HL-60 (cell line): ENCODE measurements around the gene COL4A4.
A peak's percentile ranks its signal among the peaks of the same experiment; 100 is the strongest.

ENCODE experiments used
- DNase-seq, 2 experiments: peaks; one replicate each; pipeline ENCODE4 v3.0.0-alpha.2; 2010 to 2020; ENCODE audit warnings: low read depth in 1 of 2, low spot score in 1 of 2
- H3K27ac ChIP-seq: fragments of 250-450 bp; sonication (Bioruptor Pico); replicated peaks from 2 replicates; pipeline ENCODE4 v1.5.1; 2020; ENCODE audit warnings: mild to moderate bottlenecking, moderate library complexity
- H3K27me3 ChIP-seq: fragments of 250-450 bp; sonication (Bioruptor Pico); 2 replicates; pipeline ENCODE4 v1.5.1; 2021; ENCODE audit warnings: mild to moderate bottlenecking, moderate library complexity; ENCODE audit not compliant: insufficient read depth, poor library complexity, severe bottlenecking
- H3K4me3 ChIP-seq: replicated peaks from 2 replicates; pipeline ENCODE4 v1.5.1; 2011; ENCODE audit warnings: mild to moderate bottlenecking, control low read depth, low read length; ENCODE audit not compliant: insufficient read depth
- CTCF ChIP-seq: IDR thresholded peaks from one replicate; pipeline ENCODE4 v1.5.1; 2011; ENCODE audit warnings: low read length, control low read depth, inconsistent platforms; ENCODE audit not compliant: insufficient read depth
- GABPA ChIP-seq: IDR thresholded peaks from 2 replicates; pipeline ENCODE4 v1.6.1; 2012; ENCODE audit warnings: low read depth
- POLR2AphosphoS5 ChIP-seq: IDR thresholded peaks from 2 replicates; pipeline ENCODE4 v1.6.1; 2012; ENCODE audit warnings: low read depth
- REST ChIP-seq: IDR thresholded peaks from 2 replicates; pipeline ENCODE4 v1.6.1; 2012; ENCODE audit warnings: low read depth; ENCODE audit not compliant: insufficient replicate concordance
- SPI1 ChIP-seq: IDR thresholded peaks from 2 replicates; pipeline ENCODE4 v1.6.1; 2012; ENCODE audit warnings: low read depth, mild to moderate bottlenecking, borderline replicate concordance

COL4A4 gene

DNA sequence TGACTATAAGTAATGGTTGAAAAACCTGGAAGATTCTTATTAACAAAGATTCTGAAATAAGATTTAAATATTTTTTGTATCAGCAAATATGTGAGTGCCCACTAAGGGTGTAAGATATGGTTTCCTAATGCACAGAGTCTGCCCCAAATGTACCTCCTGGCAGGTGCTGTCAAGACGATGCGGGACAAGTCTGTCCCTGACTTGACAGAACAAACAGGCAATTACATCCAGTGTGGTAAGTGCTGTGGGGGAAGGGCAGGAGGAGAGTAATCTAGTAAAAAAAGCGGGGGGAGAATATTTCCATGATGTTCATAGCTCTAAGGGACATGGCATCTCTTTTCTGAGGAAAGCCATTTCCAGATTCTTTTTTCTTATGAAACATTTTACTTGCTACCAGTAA, 127.5 kb downstream of the COL4A4 start:
- Histone ChIP-seq H3K4me3 (no peak overlapping the region), H3K27ac (no peak overlapping the region), H3K27me3 (no peaks in the 10 kb centered on the region)
- TF ChIP-seq SPI1: no peak
- TF ChIP-seq GABPA: no peak
- no peak for TF ChIP-seq REST
- TF ChIP-seq CTCF: no peak
- no peak for TF ChIP-seq POLR2AphosphoS5
- DNase-seq: no peak

DNA sequence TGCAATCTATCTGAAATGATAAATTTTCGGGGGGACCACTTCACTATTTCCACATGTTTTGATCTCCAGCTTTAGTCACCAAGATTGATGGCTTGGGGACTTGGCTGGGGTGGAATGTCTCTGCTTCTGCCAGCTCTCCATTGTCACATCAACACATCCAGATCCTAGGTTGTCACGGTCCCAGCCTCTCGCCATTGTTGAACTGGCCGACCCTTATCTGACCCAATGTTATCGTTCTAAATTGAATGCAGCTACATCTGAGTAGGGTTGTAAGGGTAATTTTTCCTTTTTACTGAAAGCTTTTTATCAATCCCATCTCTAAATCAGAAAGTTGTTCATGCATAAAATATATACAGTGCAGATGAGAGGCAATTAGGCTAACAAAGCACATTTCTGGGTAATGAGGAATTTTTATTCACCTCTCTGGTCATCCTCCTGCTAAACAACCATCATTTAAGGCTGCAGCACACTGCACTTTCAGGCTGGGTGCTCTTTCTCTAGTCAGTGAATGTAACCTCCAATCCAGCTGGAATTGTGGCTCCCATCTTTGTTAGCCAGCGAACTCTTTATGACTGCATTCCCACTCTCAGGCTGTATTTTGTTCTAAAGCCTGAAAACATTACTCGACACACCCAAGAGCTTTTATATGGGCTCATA, 128.2 kb downstream of the COL4A4 start:
- TF ChIP-seq SPI1 (no peak), CTCF (no peak)
- Histone ChIP-seq H3K27me3 (no peaks in the 10 kb centered on the region), H3K4me3 (no peak overlapping the region), H3K27ac (no peak overlapping the region)
- no peak for DNase-seq

DNA sequence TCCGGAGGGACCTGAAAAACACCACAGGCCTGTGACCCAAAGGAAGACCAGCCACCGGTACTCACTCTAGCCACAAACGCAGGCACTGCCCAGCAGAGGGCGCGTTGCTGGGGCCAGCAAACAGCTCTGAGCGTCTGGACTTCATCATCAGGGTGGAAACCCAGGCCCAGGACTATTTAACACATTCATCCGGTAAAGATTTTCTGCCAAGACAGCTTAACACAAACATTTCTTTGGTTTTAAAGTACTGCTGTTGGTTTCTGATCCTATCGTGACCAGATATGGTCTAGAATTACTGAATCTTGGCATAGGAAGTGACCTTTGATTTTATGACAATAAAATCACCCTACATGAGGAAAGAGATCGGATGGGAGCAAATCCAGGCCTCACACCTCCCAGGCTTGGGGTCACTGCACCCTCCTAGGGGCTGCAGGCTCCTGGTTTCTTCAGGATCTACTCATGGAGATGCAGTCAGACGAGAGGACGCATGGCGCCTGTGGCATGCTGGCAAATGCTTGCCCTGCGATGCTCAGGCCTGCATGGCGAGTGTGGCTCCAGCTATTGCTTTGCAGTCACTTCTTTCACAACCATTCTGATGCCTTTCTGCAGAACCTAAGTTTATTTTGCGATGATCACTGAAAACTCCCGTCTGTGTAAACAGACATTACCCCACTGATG, 130.4 kb downstream of the COL4A4 start:
- Histone ChIP-seq H3K27ac (no peak overlapping the region), H3K27me3 (no peaks in the 10 kb centered on the region), H3K4me3 (no peak overlapping the region)
- DNase-seq: peak in 1 of 2 experiments; percentile 16
- TF ChIP-seq POLR2AphosphoS5 (no peak), CTCF (peak; percentile 38), REST (no peak)

GRCh38 chr2:227031379-227031778, 132.6 kb downstream of the COL4A4 start:
- TF ChIP-seq SPI1 (no peak), CTCF (no peak), POLR2AphosphoS5 (no peak), REST (no peak), GABPA (no peak)
- Histone ChIP-seq H3K27me3 (no peaks in the 10 kb centered on the region), H3K4me3 (no peak overlapping the region), H3K27ac (no peak overlapping the region)
- DNase-seq: no peak
